HG03064 (cell line): ENCODE results near the gene AGAP2.
"Not testable (repeated sequence)": the region's sequence is repeated elsewhere in the genome, so short reads cannot be mapped to it uniquely, and the experiment has no call there.

Source experiments
- ATAC-seq: cut with Tn5 transposase; IDR thresholded peaks from one replicate; pipeline ENCODE4 v1.9.1; 2021; ENCODE audit warnings: low read depth; ENCODE audit not compliant: unreplicated experiment

The AGAP2 gene

GRCh38 chr12:57724936-57725740, 13.4 kb downstream of the AGAP2 start:
- no peak for ATAC-seq

GRCh38 chr12:57724003-57724935, 14.3 kb downstream of the AGAP2 start:
- ATAC-seq = no peak

- ATAC-seq = no peak
Measured at GRCh38 chr12:57723630-57723962, 14.9 kb downstream of the AGAP2 start.

GRCh38 chr12:57722716-57723629, 15.6 kb downstream of the AGAP2 start:
- ATAC-seq = no peak

- ATAC-seq = not testable (repeated sequence)
Measured at GRCh38 chr12:57721846-57722608, 16.5 kb downstream of the AGAP2 start.

- no peak for ATAC-seq
Measured at GRCh38 chr12:57720606-57721595, 17.6 kb downstream of the AGAP2 start.

GRCh38 chr12:57719777-57720605, 18.6 kb downstream of the AGAP2 start:
- no peak for ATAC-seq

- ATAC-seq = no peak
Measured at GRCh38 chr12:57718641-57719528, 19.7 kb downstream of the AGAP2 start.

GRCh38 chr12:57717846-57718640, 20.5 kb downstream of the AGAP2 start:
- no peak for ATAC-seq

GRCh38 chr12:57717131-57717530, 21.4 kb downstream of the AGAP2 start:
- no peak for ATAC-seq

GRCh38 chr12:57716305-57716704, 22.2 kb downstream of the AGAP2 start:
- ATAC-seq = no peak

- no peak for ATAC-seq
Measured at GRCh38 chr12:57715786-57716185, 22.8 kb downstream of the AGAP2 start.

- not testable (repeated sequence) for ATAC-seq
Measured at GRCh38 chr12:57715036-57715748, 23.4 kb downstream of the AGAP2 start.

- ATAC-seq = no peak
Measured at GRCh38 chr12:57713209-57713608, 25.3 kb downstream of the AGAP2 start.

GRCh38 chr12:57712701-57713100, 25.8 kb downstream of the AGAP2 start:
- no peak for ATAC-seq
